ENCODE measurements around the gene CCNL1. TPM values are rescaled to one million over a fixed set of nuclear protein-coding genes. Genes with fewer than 3 reads are reported as not detected.
"Not testable (repeated sequence)": the region's sequence is repeated elsewhere in the genome, so short reads cannot be mapped to it uniquely, and the experiment has no call there.

Gene CCNL1
- total RNA-seq, 4 donors from 2014 or later, result 378 to 875 (median 605) TPM

GRCh38 chr3:157175691-157176507 lies 16.0 kb upstream of the CCNL1 start:
- DNase-seq (ENCODE audit: low spot score) (no peak), ATAC-seq (ENCODE audit: low FRiP score) (no peak)
- TF ChIP-seq CTCF (IDR thresholded peaks at IDR 0.05), result no peak

GRCh38 chr3:157174649-157175498 lies 14.9 kb upstream of the CCNL1 start:
- TF ChIP-seq CTCF (IDR thresholded peaks at IDR 0.05), result no peak
- ATAC-seq (ENCODE audit: low FRiP score) (peak; percentile 98), DNase-seq (ENCODE audit: low spot score) (peak; percentile 91)

GRCh38 chr3:157174290-157174648 lies 14.3 kb upstream of the CCNL1 start:
- TF ChIP-seq CTCF (IDR thresholded peaks at IDR 0.05), result no peak
- DNase-seq (ENCODE audit: low spot score), result no peak
- peak; percentile 15 for ATAC-seq (ENCODE audit: low FRiP score)

- DNase-seq (ENCODE audit: low spot score); ATAC-seq (ENCODE audit: low FRiP score): not testable (repeated sequence)
Measured at GRCh38 chr3:157173343-157173742, 13.4 kb upstream of the CCNL1 start.

GRCh38 chr3:157172746-157173145 lies 12.8 kb upstream of the CCNL1 start:
- TF ChIP-seq CTCF (IDR thresholded peaks at IDR 0.05), result no peak
- ATAC-seq (ENCODE audit: low FRiP score), result no peak
- no peak for DNase-seq (ENCODE audit: low spot score)

- no peak for TF ChIP-seq CTCF (IDR thresholded peaks at IDR 0.05)
- no peak for ATAC-seq (ENCODE audit: low FRiP score)
- DNase-seq (ENCODE audit: low spot score), result no peak
Measured at GRCh38 chr3:157170861-157171260, 10.9 kb upstream of the CCNL1 start.

GRCh38 chr3:157167371-157168042 lies 7.6 kb upstream of the CCNL1 start:
- ATAC-seq (ENCODE audit: low FRiP score) (no peak), DNase-seq (ENCODE audit: low spot score) (no peak)
- TF ChIP-seq CTCF (IDR thresholded peaks at IDR 0.05), result no peak

Measured in omental fat pad (tissue), 4 donors.